GM12891 (cell line): Measurements from ENCODE around the gene NSF.
A peak's percentile ranks its signal among the peaks of the same experiment; 100 is the strongest.

ENCODE experiments used
- DNase-seq: peaks from one replicate; pipeline ENCODE4 v3.0.0; 2011; ENCODE audit warnings: low spot score; ENCODE audit not compliant: insufficient read length
- FAIRE-seq: peaks from 2 replicates; lab custom pipeline; 2011; peaks lifted over from hg19 to GRCh38; lab: Jason Lieb, UNC
- PAX5 ChIP-seq: IDR thresholded peaks from 2 replicates; pipeline ENCODE4 v1.6.1; 2011; ENCODE audit warnings: low read length, moderate library complexity, mild to moderate bottlenecking; ENCODE audit not compliant: insufficient read depth, severe bottlenecking
- POLR2A ChIP-seq: IDR thresholded peaks from 2 replicates; pipeline ENCODE4 v1.6.1; 2011; ENCODE audit warnings: low read depth, low read length, control low read depth
- POLR2AphosphoS5 ChIP-seq: IDR thresholded peaks from 2 replicates; pipeline ENCODE4 v1.6.1; 2011; ENCODE audit warnings: low read depth, low read length, control low read depth
- POU2F2 ChIP-seq: IDR thresholded peaks from 2 replicates; pipeline ENCODE4 v1.6.1; 2011; ENCODE audit warnings: low read depth, mild to moderate bottlenecking, control low read depth, low read length, moderate library complexity
- SPI1 ChIP-seq: IDR thresholded peaks from 2 replicates; pipeline ENCODE4 v1.6.1; 2011; ENCODE audit warnings: low read depth, low read length, control low read depth
- TAF1 ChIP-seq: IDR thresholded peaks from 2 replicates; pipeline ENCODE4 v1.6.1; 2011; ENCODE audit warnings: low read depth, low read length, control low read depth

The NSF gene

DNA sequence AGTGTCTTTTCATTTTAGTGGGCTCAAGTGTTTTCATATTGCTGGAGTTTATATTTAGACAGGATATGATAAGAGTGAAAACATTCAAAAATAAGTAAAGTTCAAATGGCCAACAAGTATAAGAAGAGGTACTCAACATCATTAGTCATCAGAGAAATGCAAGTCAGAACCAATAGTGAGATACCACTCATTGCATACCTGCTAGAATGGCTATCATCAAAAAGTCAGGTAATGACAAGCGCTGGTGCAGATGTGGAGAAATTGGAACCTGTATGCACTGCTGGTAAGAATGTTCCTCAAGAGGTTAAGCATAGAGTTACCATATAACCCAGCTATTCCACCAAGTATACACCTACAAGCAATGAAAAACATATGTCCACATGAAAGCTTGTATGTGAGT, 140.2 kb downstream of the NSF start:
- no peak for DNase-seq
- TF ChIP-seq POU2F2 (no peak), SPI1 (no peak), TAF1 (no peak)
- FAIRE-seq, result no peak

- FAIRE-seq, result no peak
- DNase-seq, result no peak
- TF ChIP-seq SPI1, result no peak
- no peak for TF ChIP-seq POLR2AphosphoS5
- TF ChIP-seq POLR2A, result no peak
- no peak for TF ChIP-seq POU2F2
- no peak for TF ChIP-seq TAF1
- TF ChIP-seq PAX5, result no peak
Measured at GRCh38 chr17:46732160-46732559, 141.7 kb downstream of the NSF start.

DNA sequence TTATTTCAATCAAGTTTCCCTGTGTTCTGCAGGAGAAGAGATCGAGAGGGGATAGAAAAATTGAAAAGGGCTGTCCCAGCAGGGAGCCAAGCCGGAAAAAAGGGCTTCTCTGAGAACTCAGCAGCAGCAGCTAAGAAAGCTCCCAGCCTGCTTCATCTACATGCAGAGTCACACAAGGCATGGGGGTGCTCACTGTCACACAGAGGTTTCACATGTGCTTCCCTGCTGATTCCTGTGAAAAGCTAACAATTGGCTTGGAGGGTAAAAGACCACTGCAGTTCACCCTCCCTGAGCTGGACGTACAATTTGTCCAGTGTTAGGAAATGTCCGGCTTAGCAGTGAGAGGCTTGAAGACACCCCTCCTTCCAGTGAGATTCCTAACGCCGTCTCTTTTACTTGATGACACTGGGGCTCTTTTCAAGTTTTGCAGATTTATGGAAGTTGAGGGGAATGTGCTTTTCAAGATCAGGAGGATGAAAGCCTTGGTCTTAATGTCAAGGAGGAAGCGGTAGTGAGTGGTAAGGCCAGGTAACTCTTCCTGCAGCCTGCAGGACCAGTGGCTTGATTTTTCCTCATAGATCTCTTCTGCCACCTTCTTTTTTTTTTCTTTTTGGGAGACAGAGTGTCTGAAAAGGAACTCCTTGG, 142.4 kb downstream of the NSF start:
- FAIRE-seq (no peak), DNase-seq (no peak)
- TF ChIP-seq SPI1, result no peak
- no peak for TF ChIP-seq PAX5
- no peak for TF ChIP-seq POLR2A
- TF ChIP-seq POU2F2, result no peak
- no peak for TF ChIP-seq POLR2AphosphoS5
- no peak for TF ChIP-seq TAF1

GRCh38 chr17:46733837-46734475, 143.5 kb downstream of the NSF start:
- no peak for DNase-seq
- FAIRE-seq, result no peak
- TF ChIP-seq POU2F2, result no peak
- no peak for TF ChIP-seq POLR2A
- no peak for TF ChIP-seq POLR2AphosphoS5
- no peak for TF ChIP-seq TAF1
- TF ChIP-seq SPI1, result no peak
- no peak for TF ChIP-seq PAX5

- FAIRE-seq (no peak), DNase-seq (no peak)
Measured at GRCh38 chr17:46736100-46736499, 145.6 kb downstream of the NSF start.

GRCh38 chr17:46737326-46737725, 146.9 kb downstream of the NSF start:
- peak; percentile 35 for FAIRE-seq
- DNase-seq, result no peak
- TF ChIP-seq PAX5, result no peak
- TF ChIP-seq POLR2AphosphoS5, result no peak
- no peak for TF ChIP-seq TAF1
- TF ChIP-seq SPI1, result no peak
- no peak for TF ChIP-seq POLR2A
- TF ChIP-seq POU2F2, result no peak

More at GRCh38 chr17:46736100-46736499, 145.6 kb downstream of the NSF start:
- TF ChIP-seq POLR2AphosphoS5, result no peak
- peak; percentile 46 for TF ChIP-seq SPI1

DNA sequence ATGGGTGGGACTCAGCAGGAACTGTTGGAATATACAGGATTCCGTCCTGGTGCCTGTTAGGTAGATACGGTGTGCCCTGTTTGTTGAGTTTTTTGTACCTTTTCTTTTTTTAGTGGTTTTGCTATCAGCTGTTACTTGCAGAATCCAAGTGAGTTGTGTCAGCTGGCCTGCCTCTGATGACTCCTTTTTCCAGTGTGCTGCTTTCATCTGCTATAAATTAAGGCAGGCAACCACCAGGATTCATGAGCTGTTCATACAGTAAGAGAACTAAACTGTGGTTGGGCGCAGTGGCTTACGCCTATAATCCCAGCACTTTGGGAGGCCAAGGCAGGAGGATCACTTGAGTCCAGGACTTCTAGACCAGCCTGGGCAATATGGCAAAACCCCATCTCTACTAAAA, 148.1 kb downstream of the NSF start:
- FAIRE-seq (no peak), DNase-seq (no peak)
- TF ChIP-seq POLR2A, result no peak
- no peak for TF ChIP-seq POU2F2
- no peak for TF ChIP-seq POLR2AphosphoS5
- no peak for TF ChIP-seq PAX5
- TF ChIP-seq TAF1, result no peak
- TF ChIP-seq SPI1, result no peak

DNA sequence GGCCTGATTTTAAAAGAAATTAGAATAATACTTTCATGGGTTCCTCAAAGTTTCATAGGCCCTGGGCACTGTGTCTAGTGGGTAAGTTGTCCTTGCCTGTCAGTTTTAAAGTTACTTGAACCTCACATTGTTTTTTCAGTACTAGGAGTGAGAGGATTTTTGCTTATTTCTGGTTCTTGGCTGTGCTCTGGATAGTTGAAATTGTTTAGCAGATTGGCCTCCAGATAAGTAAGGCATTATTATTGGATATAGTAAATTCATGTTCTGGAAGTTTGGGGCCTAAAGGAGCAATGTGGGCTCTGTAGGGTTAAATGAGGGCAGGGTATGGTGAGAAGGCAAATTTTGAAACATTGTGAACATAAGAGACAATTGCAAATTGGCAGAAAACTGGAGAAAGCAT, 149.5 kb downstream of the NSF start:
- TF ChIP-seq POU2F2 (no peak), POLR2AphosphoS5 (no peak), PAX5 (no peak), SPI1 (no peak), POLR2A (no peak), TAF1 (no peak)
- DNase-seq (no peak), FAIRE-seq (no peak)

GRCh38 chr17:46741122-46741730, 150.8 kb downstream of the NSF start:
- TF ChIP-seq POLR2AphosphoS5, result no peak
- no peak for TF ChIP-seq TAF1
- no peak for TF ChIP-seq POLR2A
- no peak for TF ChIP-seq SPI1
- no peak for TF ChIP-seq POU2F2
- TF ChIP-seq PAX5, result no peak
- no peak for DNase-seq
- no peak for FAIRE-seq
